MM.1S (cell line): ENCODE measurements around the gene CXCL17.

ENCODE experiments used
- DNase-seq: peaks from one replicate; pipeline ENCODE4 v3.0.0-alpha.2; 2015
- H2AFZ ChIP-seq: fragments of 300-600 bp; sonication (generic); 2 replicates; pipeline ENCODE4 v1.6.0; 2016; ENCODE audit warnings: antibody characterized with exemption, low read length
- H3F3A ChIP-seq: fragments of 300-600 bp; sonication (generic); 2 replicates; pipeline ENCODE4 v1.6.1; 2016; ENCODE audit warnings: mild to moderate bottlenecking, antibody characterized with exemption, low read length, moderate library complexity, mixed read lengths; ENCODE audit not compliant: insufficient read depth
- H3K27ac ChIP-seq: fragments of 300-600 bp; sonication (generic); 2 replicates; pipeline ENCODE4 v1.5.1; 2016; ENCODE audit warnings: mild to moderate bottlenecking, low read length
- H3K27me3 ChIP-seq: fragments of 300-600 bp; sonication (generic); replicated peaks from 2 replicates; pipeline ENCODE4 v1.6.0; 2016; ENCODE audit warnings: low read length; ENCODE audit not compliant: insufficient read depth
- H3K36me3 ChIP-seq: fragments of 300-600 bp; sonication (generic); replicated peaks from 2 replicates; pipeline ENCODE4 v1.6.1; 2016; ENCODE audit warnings: mild to moderate bottlenecking, low read length, mixed read lengths; ENCODE audit not compliant: insufficient read depth
- H3K4me1 ChIP-seq: fragments of 300-600 bp; sonication (generic); 2 replicates; pipeline ENCODE4 v1.6.1; 2016; ENCODE audit warnings: low read length, mixed read lengths
- H3K4me2 ChIP-seq: fragments of 300-600 bp; sonication (generic); 2 replicates; pipeline ENCODE4 v1.6.0; 2016; ENCODE audit warnings: low read depth, low read length
- H3K4me3 ChIP-seq: fragments of 300-600 bp; sonication (generic); 2 replicates; pipeline ENCODE4 v1.5.1; 2016; ENCODE audit warnings: low read length, mixed read lengths
- H3K79me2 ChIP-seq: fragments of 300-600 bp; sonication (generic); 2 replicates; pipeline ENCODE4 v1.6.1; 2016; ENCODE audit warnings: mixed run types, low read length, mixed read lengths
- H3K9ac ChIP-seq: fragments of 300-600 bp; sonication (generic); 2 replicates; pipeline ENCODE4 v1.6.1; 2016; ENCODE audit warnings: low read length, mixed read lengths
- H3K9me2 ChIP-seq: fragments of 300-600 bp; sonication (generic); replicated peaks from 2 replicates; pipeline ENCODE4 v1.6.1; 2016; ENCODE audit warnings: mild to moderate bottlenecking, low read length, mixed read lengths; ENCODE audit not compliant: insufficient read depth
- H3K9me3 ChIP-seq: fragments of 300-600 bp; sonication (generic); replicated peaks from 2 replicates; pipeline ENCODE4 v1.6.1; 2016; ENCODE audit warnings: mild to moderate bottlenecking, low read length, mixed read lengths; ENCODE audit not compliant: insufficient read depth
- H4K20me1 ChIP-seq: fragments of 300-600 bp; sonication (generic); 2 replicates; pipeline ENCODE4 v1.6.1; 2016; ENCODE audit warnings: mild to moderate bottlenecking, low read length, moderate library complexity, mixed read lengths; ENCODE audit not compliant: insufficient read depth
- CTCF ChIP-seq: fragments of 300-600 bp; sonication (generic); IDR thresholded peaks from 2 replicates; pipeline ENCODE4 v1.5.1; 2016; ENCODE audit warnings: antibody characterized with exemption, low read length, mixed read lengths
- EZH2 ChIP-seq: fragments of 300-600 bp; sonication (generic); optimal IDR thresholded peaks from 2 replicates; pipeline ENCODE3; 2017; ENCODE audit warnings: low read depth, mild to moderate bottlenecking, antibody characterized with exemption, low read length, mixed read lengths
- EZH2phosphoT487 ChIP-seq: fragments of 300-600 bp; sonication (generic); IDR thresholded peaks from 2 replicates; pipeline ENCODE4 v1.6.1; 2018; ENCODE audit warnings: antibody characterized with exemption, low read length

Gene CXCL17

DNA sequence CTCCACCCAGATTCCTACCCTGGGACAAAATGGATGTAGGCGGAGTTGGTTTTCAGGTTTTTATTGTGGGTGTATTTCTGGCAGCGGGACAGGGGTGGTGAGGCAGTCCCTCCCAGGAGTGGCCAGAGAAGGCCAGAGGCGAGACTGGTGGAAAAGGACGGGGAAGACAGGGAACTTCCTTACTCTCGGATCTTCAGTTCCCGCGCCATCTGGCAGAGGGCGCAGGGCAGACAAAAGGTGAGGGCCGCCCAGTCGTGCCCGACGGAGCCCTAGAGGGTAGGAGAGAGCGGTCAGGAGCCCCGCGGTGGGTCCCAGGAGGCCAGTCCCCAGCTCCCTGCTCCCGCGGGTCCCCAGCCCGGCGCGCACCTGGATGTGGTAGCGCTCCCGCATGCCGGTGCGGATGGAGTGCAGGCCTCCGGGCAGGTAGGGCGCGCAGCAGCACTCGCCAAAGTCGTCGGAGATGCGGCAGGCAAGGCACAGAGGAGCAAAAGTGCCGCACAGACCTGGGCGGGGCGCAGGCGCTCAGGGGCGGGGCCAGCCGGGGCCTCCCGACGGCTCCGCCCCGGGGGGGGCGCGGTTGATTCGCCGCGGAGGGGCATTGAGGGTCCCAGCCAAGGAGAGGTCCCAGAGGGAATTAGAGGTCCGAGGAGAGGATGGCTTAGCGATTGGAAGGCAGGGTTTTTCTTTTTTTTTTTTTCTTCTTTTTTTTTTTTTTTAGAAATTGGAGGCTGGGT lies 55.6 kb downstream of the CXCL17 start:
- no peaks in the 10 kb centered on the region for H3K9me3 ChIP-seq
- no peaks in the 10 kb centered on the region for H3K9me2 ChIP-seq
- H4K20me1 ChIP-seq, result no peaks in the 10 kb centered on the region
- H3K27me3 ChIP-seq, result peaks cover 41% of the 10 kb centered on the region
- no peaks in the 10 kb centered on the region for H3K79me2 ChIP-seq
- peak; percentile 64 for DNase-seq
- peak overlapping the region; percentile 95 for H3K4me2 ChIP-seq
- H3K4me3 ChIP-seq, result peak overlapping the region; percentile 76
- H3K27ac ChIP-seq, result no peak overlapping the region
- TF ChIP-seq CTCF, result peak; percentile 70
- TF ChIP-seq EZH2, result no peak
- TF ChIP-seq EZH2phosphoT487, result no peak
- H3F3A ChIP-seq, result no peaks in the 10 kb centered on the region
- H3K4me1 ChIP-seq, result no peaks in the 10 kb centered on the region
- H3K36me3 ChIP-seq, result no peaks in the 10 kb centered on the region
- H3K9ac ChIP-seq, result peak overlapping the region; percentile 30; the same call in 1 of the 2 replicates
- peak overlapping the region; percentile 76 for H2AFZ ChIP-seq

GRCh38 chr19:42380155-42380554 lies 62.6 kb downstream of the CXCL17 start:
- H3K27me3 ChIP-seq, result peaks cover 10% of the 10 kb centered on the region
- no peaks in the 10 kb centered on the region for H3K9me2 ChIP-seq
- no peaks in the 10 kb centered on the region for H3K4me1 ChIP-seq
- no peaks in the 10 kb centered on the region for H4K20me1 ChIP-seq
- H3K4me2 ChIP-seq, result no peak overlapping the region
- no peak overlapping the region for H3K9ac ChIP-seq
- no peak overlapping the region for H3K4me3 ChIP-seq
- no peak for TF ChIP-seq CTCF
- no peak for TF ChIP-seq EZH2
- no peak for TF ChIP-seq EZH2phosphoT487
- no peaks in the 10 kb centered on the region for H3K36me3 ChIP-seq
- no peaks in the 10 kb centered on the region for H3F3A ChIP-seq
- no peak overlapping the region for H3K27ac ChIP-seq
- DNase-seq, result no peak
- no peaks in the 10 kb centered on the region for H3K79me2 ChIP-seq
- no peaks in the 10 kb centered on the region for H3K9me3 ChIP-seq
- no peak overlapping the region for H2AFZ ChIP-seq
